ENCODE results near the gene CLCC1.
A peak's percentile ranks its signal among the peaks of the same experiment; 100 is the strongest.

CLCC1 gene

GRCh38 chr1:108962681-108963051 lies 618 bp downstream of the CLCC1 start:
- peak overlapping the region; percentile 75 for H3K4me3 ChIP-seq (ENCODE audit: low read depth, low read length)
- DNase-seq (ENCODE audit: low read depth): no peak
- no peak for TF ChIP-seq CTCF (IDR thresholded peaks at IDR 0.05; ENCODE audit: control insufficient read depth, extremely low read depth, insufficient read depth)

- DNase-seq (ENCODE audit: low read depth): no peak
- no peak for TF ChIP-seq CTCF (IDR thresholded peaks at IDR 0.05; ENCODE audit: control insufficient read depth, extremely low read depth, insufficient read depth)
- H3K4me3 ChIP-seq (ENCODE audit: low read depth, low read length): peak overlapping the region; percentile 75
Measured at GRCh38 chr1:108961752-108962486, 1.4 kb downstream of the CLCC1 start.

GRCh38 chr1:108961198-108961597 lies 2.1 kb downstream of the CLCC1 start:
- H3K4me3 ChIP-seq (ENCODE audit: low read depth, low read length): no peak overlapping the region
- DNase-seq (ENCODE audit: low read depth): no peak
- no peak for TF ChIP-seq CTCF (IDR thresholded peaks at IDR 0.05; ENCODE audit: control insufficient read depth, extremely low read depth, insufficient read depth)

- no peak for DNase-seq (ENCODE audit: low read depth)
- H3K4me3 ChIP-seq (ENCODE audit: low read depth, low read length): no peak overlapping the region
- TF ChIP-seq CTCF (IDR thresholded peaks at IDR 0.05; ENCODE audit: control insufficient read depth, extremely low read depth, insufficient read depth): no peak
Measured at GRCh38 chr1:108960719-108961118, 2.6 kb downstream of the CLCC1 start.

GRCh38 chr1:108957888-108958287 lies 5.4 kb downstream of the CLCC1 start:
- TF ChIP-seq CTCF (IDR thresholded peaks at IDR 0.05; ENCODE audit: control insufficient read depth, extremely low read depth, insufficient read depth): no peak
- H3K4me3 ChIP-seq (ENCODE audit: low read depth, low read length): no peak overlapping the region
- DNase-seq (ENCODE audit: low read depth): no peak

- H3K4me3 ChIP-seq (ENCODE audit: low read depth, low read length): no peak overlapping the region
- DNase-seq (ENCODE audit: low read depth): no peak
- TF ChIP-seq CTCF (IDR thresholded peaks at IDR 0.05; ENCODE audit: control insufficient read depth, extremely low read depth, insufficient read depth): no peak
Measured at GRCh38 chr1:108955881-108956280, 7.4 kb downstream of the CLCC1 start.

- no peak for TF ChIP-seq CTCF (IDR thresholded peaks at IDR 0.05; ENCODE audit: control insufficient read depth, extremely low read depth, insufficient read depth)
- no peak for DNase-seq (ENCODE audit: low read depth)
- no peak overlapping the region for H3K4me3 ChIP-seq (ENCODE audit: low read depth, low read length)
Measured at GRCh38 chr1:108955111-108955510, 8.2 kb downstream of the CLCC1 start.

All from LNCaP clone FGC (cell line).